GM12872 (cell line): ENCODE measurements around the gene KRT81.

Source experiments
- CTCF ChIP-seq: IDR thresholded peaks from 3 replicates; pipeline ENCODE4 v1.5.1; 2011; ENCODE audit warnings: low read depth, mild to moderate bottlenecking, low read length, moderate library complexity; ENCODE audit not compliant: insufficient read depth

KRT81 gene

GRCh38 chr12:52277486-52278245, 13.7 kb downstream of the KRT81 start:
- TF ChIP-seq CTCF, result no peak

- no peak for TF ChIP-seq CTCF
Observed at GRCh38 chr12:52275686-52276085, 15.6 kb downstream of the KRT81 start.

GRCh38 chr12:52274521-52275120, 16.7 kb downstream of the KRT81 start, which contains the start of gene KRT86:
TSS of gene KRT86 (plus strand) at chr12:52274645. CDS start at chr12:52301917, 27,272 bp downstream.
- TF ChIP-seq CTCF, result no peak

GRCh38 chr12:52271158-52271557, 20.2 kb downstream of the KRT81 start:
- TF ChIP-seq CTCF, result no peak

GRCh38 chr12:52270541-52271070, 20.7 kb downstream of the KRT81 start:
- TF ChIP-seq CTCF, result no peak

GRCh38 chr12:52268212-52268611, 23.1 kb downstream of the KRT81 start:
- TF ChIP-seq CTCF, result no peak

- TF ChIP-seq CTCF, result no peak
Observed at GRCh38 chr12:52267699-52268098, 23.6 kb downstream of the KRT81 start.
